HG03159 (cell line): ENCODE results near the gene PFKP.
"Not testable (repeated sequence)": the region's sequence is repeated elsewhere in the genome, so short reads cannot be mapped to it uniquely, and the experiment has no call there.

Source experiments
- ATAC-seq: cut with Tn5 transposase; IDR thresholded peaks from one replicate; pipeline ENCODE4 v1.9.1; 2021; ENCODE audit warnings: mild to moderate bottlenecking, moderate library complexity; ENCODE audit not compliant: unreplicated experiment

Gene PFKP

GRCh38 chr10:3046981-3047547 lies 20.3 kb upstream of the PFKP start:
- ATAC-seq, result no peak

DNA sequence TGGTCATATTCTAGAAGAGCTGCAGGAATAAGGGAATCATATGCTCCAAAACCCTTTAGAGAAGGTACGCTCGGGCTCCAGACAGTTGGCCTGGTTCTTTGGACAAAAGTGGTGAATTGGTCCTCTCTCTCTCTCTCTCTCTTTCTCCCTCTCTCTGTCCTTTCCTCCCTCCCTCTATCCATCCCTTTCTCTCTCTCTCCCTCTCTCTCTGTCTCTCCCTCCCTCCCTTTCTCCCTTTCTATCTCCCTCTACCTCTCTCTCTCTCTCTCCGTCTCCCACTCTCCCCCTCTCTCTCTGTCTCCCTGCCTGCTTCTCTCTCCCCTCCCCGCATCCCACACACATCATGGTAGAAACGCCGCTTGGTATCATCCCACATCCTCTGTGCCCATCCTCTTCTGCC lies 19.8 kb upstream of the PFKP start:
- ATAC-seq, result no peak

DNA sequence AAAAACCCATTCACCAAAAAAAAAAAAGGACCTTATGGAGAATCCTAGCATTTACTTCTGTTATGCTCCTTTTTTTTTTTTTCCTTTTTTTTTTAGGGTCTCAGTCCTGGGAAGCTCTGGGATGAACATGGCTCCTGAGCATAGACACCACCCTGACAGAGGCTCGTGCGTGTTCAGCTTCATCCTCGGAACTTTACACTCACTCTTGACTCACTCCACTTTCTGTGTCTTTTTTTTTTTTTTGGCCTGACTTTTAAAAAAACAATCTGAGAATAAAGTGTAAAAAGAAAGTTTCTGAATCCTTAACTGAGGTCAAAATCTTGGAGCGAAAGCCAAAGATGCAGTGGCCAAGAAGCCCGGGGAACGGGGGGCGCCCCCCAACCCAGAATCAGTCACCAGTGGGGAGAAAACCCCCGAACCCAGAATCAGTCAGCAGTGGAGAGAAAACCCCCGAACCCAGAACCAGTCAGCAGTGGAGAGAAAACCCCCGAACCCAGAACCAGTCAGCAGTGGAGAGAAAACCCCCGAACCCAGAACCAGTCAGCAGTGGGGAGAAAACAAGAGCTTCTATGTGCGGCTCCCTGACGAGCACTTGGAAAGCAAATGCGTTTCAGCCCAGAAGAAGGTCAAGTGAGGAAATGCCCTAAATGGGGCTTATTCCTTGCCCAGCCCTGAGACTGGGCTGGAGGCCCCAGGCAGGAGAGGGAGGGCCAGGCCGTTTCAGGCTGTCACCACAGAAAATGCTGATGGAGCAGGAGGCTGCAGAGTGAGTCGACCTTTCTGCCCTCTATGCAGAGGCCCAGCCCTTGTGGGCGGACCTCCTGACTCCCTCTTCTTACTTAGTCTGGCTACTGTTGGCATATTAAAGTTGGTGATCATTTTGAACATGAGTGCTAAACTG lies 19.0 kb upstream of the PFKP start:
- ATAC-seq, result no peak

DNA sequence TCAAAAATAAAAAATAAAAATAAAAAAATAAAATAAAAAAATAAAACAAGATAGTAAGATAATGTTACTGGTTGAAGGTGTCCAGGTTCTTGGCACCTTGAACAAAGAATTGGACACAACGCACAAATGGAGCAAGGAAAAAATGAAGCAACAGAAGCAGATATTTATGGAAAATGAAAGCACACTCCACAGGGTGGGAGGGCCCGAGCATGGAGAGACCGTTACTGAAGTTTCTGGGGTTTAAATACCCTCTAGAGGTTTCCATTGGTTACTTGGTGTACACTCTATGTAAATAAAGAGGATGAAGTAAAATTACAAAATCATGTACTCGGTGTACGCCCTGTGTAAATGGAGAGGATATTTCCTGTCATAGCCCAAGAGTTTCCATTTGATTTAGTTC lies 15.7 kb upstream of the PFKP start:
- ATAC-seq, result no peak

GRCh38 chr10:3053155-3053554 lies 14.2 kb upstream of the PFKP start:
- no peak for ATAC-seq

- ATAC-seq, result no peak
Measured at GRCh38 chr10:3054183-3054850, 13.0 kb upstream of the PFKP start.

DNA sequence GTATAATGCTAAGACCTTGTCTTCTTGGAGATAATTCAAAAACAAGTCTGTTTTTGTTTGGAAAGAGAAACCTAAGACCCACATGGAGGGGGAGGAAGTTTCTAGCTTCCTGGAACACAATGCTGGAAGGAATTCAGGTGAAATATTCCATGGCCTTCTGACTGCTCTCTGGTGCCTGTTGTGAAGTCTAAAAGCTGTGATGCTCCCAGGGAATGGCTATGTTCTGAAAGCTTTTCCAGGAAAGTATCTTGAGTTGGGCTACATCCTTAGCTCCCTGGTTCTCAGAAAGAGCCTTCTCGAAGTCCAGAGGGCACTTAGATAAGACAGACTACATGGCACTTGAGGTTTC lies 12.5 kb upstream of the PFKP start:
- ATAC-seq, result no peak

DNA sequence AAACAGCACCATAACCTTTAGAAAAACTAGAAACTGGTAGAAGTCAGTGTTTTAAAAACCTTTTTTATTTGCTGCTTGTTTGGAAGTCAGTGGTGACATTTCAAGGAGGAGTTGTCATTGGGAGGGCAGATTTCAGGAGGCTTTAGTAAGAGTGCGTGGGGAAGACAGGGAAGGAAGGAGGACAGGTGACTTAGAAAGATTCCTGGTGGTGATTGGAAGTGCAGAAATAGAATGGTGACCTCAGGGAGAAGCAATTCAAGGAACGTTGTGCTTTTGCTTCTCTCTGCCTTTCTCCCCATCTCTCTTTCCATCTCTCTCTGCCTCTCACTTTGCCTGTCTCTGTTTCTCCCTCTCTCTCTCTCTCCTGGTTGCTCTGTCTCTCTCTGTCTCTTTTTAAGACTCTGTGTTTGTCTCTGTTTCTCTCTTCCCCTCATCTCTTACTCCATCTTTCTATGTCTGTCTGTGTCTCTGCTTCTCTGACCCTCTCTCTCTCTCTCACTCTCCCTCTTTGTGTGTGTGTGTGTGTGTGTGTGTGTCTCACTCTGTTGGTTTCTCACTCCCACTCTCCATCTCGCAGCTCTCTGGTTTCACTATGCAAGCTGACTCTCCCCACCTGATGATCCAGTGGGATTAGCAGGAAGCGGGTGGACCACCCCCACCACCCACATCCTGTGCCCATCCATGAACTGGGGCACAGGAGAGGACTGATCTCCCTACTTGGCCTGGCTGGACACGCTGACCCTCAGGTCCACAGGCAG lies 10.9 kb upstream of the PFKP start:
- no peak for ATAC-seq

- ATAC-seq, result no peak
Measured at GRCh38 chr10:3057946-3058345, 9.4 kb upstream of the PFKP start.

GRCh38 chr10:3059974-3060373 lies 7.4 kb upstream of the PFKP start:
- ATAC-seq, result no peak

GRCh38 chr10:3060481-3060889 lies 6.9 kb upstream of the PFKP start:
- no peak for ATAC-seq

GRCh38 chr10:3061323-3061898 lies 5.9 kb upstream of the PFKP start:
- not testable (repeated sequence) for ATAC-seq

DNA sequence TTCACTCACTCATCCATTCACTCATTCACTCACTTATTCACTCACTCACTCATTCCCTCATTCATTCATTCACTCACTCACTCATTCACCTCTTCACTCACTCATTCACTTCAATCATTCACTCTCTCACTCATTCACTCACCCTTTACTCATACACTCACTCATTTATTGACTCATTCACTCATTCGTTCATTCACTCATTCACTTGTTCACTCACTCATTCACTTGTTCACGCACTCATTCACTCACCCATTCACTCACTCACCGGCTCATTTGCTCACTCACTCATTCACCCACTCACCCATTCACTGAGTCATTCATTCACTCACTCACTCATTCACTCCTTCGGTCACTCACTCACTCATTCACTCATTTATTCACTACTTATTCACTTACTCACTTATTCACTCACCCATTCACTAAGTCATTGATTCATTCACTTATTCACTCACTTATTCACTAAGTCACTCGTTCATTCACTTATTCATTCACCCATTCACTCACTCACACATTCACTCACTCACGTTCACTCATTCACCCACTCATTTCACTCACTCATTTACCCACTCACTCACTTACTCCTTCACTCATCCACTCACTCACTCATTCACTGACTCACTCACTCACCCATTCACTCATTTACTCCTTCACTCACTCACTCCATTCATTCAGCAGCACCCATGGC lies 4.7 kb upstream of the PFKP start:
- no peak for ATAC-seq

DNA sequence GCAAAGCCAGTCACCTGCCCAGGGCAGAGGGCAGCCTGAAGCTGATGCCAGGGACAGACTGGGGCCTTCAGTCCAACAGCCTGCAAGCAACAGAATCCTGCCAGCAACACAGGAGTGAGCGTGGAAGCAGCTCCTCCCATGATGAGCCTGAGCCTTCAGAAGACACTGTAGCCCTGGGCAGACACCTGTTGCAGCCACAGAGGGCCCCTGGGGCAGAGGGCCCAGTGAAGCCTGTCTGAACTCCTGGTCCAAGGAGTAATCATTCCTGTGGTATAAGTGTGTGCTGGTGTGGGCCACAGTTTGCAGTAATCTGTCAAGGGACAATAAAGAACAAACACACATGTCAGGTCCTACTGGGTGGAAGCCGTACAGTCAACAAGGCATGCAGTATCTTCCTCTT lies 2.9 kb upstream of the PFKP start:
- no peak for ATAC-seq

DNA sequence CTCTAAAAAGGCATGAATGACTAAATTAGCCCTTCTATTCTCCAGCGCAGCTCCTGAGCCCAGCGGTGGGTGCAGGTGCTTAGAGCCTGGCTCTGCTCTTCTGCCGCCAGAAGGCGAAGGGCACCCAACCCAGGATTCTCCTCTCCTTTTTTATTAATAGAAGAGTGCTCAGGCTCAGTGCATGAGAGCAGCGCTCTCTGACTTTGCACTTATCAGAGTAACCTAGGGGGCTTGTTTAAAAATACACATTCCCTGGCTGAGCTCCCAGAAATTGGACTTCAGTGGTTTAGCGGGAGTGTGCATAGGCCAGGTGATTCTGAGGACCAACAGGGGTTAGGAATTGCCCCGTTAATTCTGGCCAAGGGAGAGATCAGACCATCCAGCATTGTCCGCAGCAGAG lies 1.7 kb upstream of the PFKP start:
- ATAC-seq, result no peak

- no peak for ATAC-seq
Measured at GRCh38 chr10:3066317-3067117, 831 bp upstream of the PFKP start.

GRCh38 chr10:3067859-3068179 lies 471 bp downstream of the PFKP start:
- peak; percentile 12 for ATAC-seq

GRCh38 chr10:3068201-3068967 lies 1.0 kb downstream of the PFKP start:
- peak; percentile 41 for ATAC-seq
